Myocyte (in vitro differentiated cells): ENCODE results near the gene MAP7D1. TPM values are rescaled to one million over a fixed set of nuclear protein-coding genes. Genes with fewer than 3 reads are reported as not detected.
"Not testable (repeated sequence)": the region's sequence is repeated elsewhere in the genome, so short reads cannot be mapped to it uniquely, and the experiment has no call there.

ENCODE experiments used
- DNase-seq: peaks from one replicate; pipeline ENCODE4 v3.0.0-alpha.2; 2012; ENCODE audit warnings: low read depth
- total RNA-seq: library from RNA; depleted of rRNA; stranded (reverse); fragments of >200 nt; gene quantifications from 2 replicates; pipeline ENCODE4 v1.2.3, GENCODE V29; 2014

The MAP7D1 gene
- total RNA-seq, 1 donor from 2014 or later, result 733 TPM

GRCh38 chr1:36166938-36167905, 11.3 kb downstream of the MAP7D1 start:
- peak; percentile 77 for DNase-seq

GRCh38 chr1:36168514-36168913, 12.6 kb downstream of the MAP7D1 start:
- no peak for DNase-seq

- DNase-seq, result peak; percentile 53
These were observed 14.9 kb downstream of the MAP7D1 start for GRCh38 chr1:36170643-36171412.

- no peak for DNase-seq
These were observed 16.2 kb downstream of the MAP7D1 start for GRCh38 chr1:36172017-36172747.

- no peak for DNase-seq
These were observed 17.0 kb downstream of the MAP7D1 start for GRCh38 chr1:36172983-36173382.

GRCh38 chr1:36174713-36175112, 18.8 kb downstream of the MAP7D1 start:
- DNase-seq, result no peak

GRCh38 chr1:36175137-36176095, 19.5 kb downstream of the MAP7D1 start:
- peak; percentile 97 for DNase-seq

- DNase-seq, result no peak
These were observed 20.4 kb downstream of the MAP7D1 start for GRCh38 chr1:36176106-36176949.

- DNase-seq, result no peak
These were observed 21.9 kb downstream of the MAP7D1 start for GRCh38 chr1:36177589-36178431.

GRCh38 chr1:36178471-36179219, 22.7 kb downstream of the MAP7D1 start:
- DNase-seq, result no peak

- no peak for DNase-seq
These were observed 23.2 kb downstream of the MAP7D1 start for GRCh38 chr1:36179220-36179600.

- DNase-seq, result no peak
These were observed 26.8 kb downstream of the MAP7D1 start for GRCh38 chr1:36182734-36183133.

GRCh38 chr1:36183309-36183856, 27.4 kb downstream of the MAP7D1 start:
- DNase-seq, result no peak

GRCh38 chr1:36187800-36188593, 32.0 kb downstream of the MAP7D1 start:
- DNase-seq, result peak; percentile 95

- not testable (repeated sequence) for DNase-seq
These were observed 40.8 kb downstream of the MAP7D1 start for GRCh38 chr1:36196805-36197204.

GRCh38 chr1:36198641-36199040, 42.7 kb downstream of the MAP7D1 start:
- DNase-seq, result no peak
